ENCODE measurements around the gene ARHGAP26. TPM values are rescaled to one million over a fixed set of nuclear protein-coding genes. Genes with fewer than 3 reads are reported as not detected.

Gene ARHGAP26
- total and polyA plus RNA-seq, 4 donors = 1.8 to 16.7 (median 4.1) TPM

DNA sequence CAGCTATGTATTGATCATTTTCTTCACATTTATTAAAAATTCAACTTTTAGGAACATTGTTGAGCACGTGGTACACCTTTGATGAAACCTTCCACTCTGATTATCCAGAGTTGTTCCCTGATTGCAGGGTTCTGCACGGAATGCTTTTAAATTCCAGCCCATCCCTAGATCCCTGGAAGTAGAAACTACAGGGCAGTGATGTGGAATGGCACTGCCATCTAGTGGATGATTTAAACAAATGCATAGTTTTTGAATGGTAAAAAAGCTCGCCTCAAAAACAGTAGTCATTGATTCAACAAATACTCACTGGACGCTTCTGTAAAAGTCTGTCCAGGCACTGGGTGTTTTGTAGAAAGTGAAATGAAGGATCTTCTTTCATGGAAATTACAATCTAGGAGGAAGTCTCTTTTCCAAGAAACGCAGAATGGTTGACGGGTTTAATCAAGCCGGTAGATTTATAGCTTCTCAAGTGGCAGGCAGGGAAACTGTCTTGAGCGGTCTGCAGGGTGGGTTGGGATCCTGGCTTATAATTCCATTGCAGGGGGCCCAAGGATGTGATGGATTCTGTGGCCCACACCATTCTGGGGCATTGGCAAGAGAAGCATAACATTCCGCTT lies 118.4 kb downstream of the ARHGAP26 start (continued):
- TF ChIP-seq ZBTB33 (IDR thresholded peaks at IDR 0.05) (no peak), FOXA2 (IDR thresholded peaks at IDR 0.05) (no peak), RXRA (IDR thresholded peaks at IDR 0.05) (no peak)

- Histone ChIP-seq H3K27me3 (ENCODE audit: control insufficient read depth in 4 of 4, insufficient read depth in 4 of 4, low read length in 3 of 4) (no peaks in the 10 kb centered on the region), H3K4me1 (ENCODE audit: control insufficient read depth in 4 of 4, insufficient read depth in 4 of 4, low read length in 3 of 4) (peaks cover 0 to 7% (median 2%) of the 10 kb centered on the region in 4 donors), H3K4me3 (ENCODE audit: low read depth in 1 of 3, low read length in 3 of 3) (no peak overlapping the region), H3K36me3 (ENCODE audit: control insufficient read depth in 4 of 4, insufficient read depth in 3 of 4, low read depth in 1 of 4, low read length in 3 of 4) (peaks cover 0 to 2% (median 0%) of the 10 kb centered on the region in 4 donors), H3K9me3 (ENCODE audit: control insufficient read depth in 4 of 4, low read length in 3 of 4) (no peaks in the 10 kb centered on the region), H3K27ac (ENCODE audit: low read depth in 1 of 2, low read length in 2 of 2) (no peak overlapping the region), H3K9ac (ENCODE audit: low read depth in 1 of 2, low read length in 2 of 2) (no peak overlapping the region)
- TF ChIP-seq, protein P1, sequence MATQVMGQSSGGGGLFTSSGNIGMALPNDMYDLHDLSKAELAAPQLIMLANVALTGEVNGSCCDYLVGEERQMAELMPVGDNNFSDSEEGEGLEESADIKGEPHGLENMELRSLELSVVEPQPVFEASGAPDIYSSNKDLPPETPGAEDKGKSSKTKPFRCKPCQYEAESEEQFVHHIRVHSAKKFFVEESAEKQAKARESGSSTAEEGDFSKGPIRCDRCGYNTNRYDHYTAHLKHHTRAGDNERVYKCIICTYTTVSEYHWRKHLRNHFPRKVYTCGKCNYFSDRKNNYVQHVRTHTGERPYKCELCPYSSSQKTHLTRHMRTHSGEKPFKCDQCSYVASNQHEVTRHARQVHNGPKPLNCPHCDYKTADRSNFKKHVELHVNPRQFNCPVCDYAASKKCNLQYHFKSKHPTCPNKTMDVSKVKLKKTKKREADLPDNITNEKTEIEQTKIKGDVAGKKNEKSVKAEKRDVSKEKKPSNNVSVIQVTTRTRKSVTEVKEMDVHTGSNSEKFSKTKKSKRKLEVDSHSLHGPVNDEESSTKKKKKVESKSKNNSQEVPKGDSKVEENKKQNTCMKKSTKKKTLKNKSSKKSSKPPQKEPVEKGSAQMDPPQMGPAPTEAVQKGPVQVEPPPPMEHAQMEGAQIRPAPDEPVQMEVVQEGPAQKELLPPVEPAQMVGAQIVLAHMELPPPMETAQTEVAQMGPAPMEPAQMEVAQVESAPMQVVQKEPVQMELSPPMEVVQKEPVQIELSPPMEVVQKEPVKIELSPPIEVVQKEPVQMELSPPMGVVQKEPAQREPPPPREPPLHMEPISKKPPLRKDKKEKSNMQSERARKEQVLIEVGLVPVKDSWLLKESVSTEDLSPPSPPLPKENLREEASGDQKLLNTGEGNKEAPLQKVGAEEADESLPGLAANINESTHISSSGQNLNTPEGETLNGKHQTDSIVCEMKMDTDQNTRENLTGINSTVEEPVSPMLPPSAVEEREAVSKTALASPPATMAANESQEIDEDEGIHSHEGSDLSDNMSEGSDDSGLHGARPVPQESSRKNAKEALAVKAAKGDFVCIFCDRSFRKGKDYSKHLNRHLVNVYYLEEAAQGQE (IDR thresholded peaks at IDR 0.05) = no peak
- TF ChIP-seq RXRA (IDR thresholded peaks at IDR 0.05) (no peak), CTCF (IDR thresholded peaks at IDR 0.05; ENCODE audit: low read depth, low read length, missing input control) (no peak), GABPA (IDR thresholded peaks at IDR 0.05 in 1 of 2, conservative IDR thresholded peaks at IDR 0.05 in 1 of 2) (no peak), JUND (IDR thresholded peaks at IDR 0.05) (no peak), HNF4A (conservative IDR thresholded peaks at IDR 0.05) (no peak), ATF3 (IDR thresholded peaks at IDR 0.05) (no peak), FOXA1 (IDR thresholded peaks at IDR 0.05) (no peak), FOXA2 (IDR thresholded peaks at IDR 0.05) (no peak), SP1 (IDR thresholded peaks at IDR 0.05) (no peak), RAD21 (IDR thresholded peaks at IDR 0.05) (no peak), NR2F2 (IDR thresholded peaks at IDR 0.05) (no peak), HNF4G (IDR thresholded peaks at IDR 0.05) (no peak), ZBTB33 (IDR thresholded peaks at IDR 0.05) (no peak), EGR1 (IDR thresholded peaks at IDR 0.05; ENCODE audit: low read depth in 2 of 2) (no peak), YY1 (IDR thresholded peaks at IDR 0.05) (no peak), TAF1 (conservative IDR thresholded peaks at IDR 0.05) (no peak)
- TF ChIP-seq, protein P2, sequence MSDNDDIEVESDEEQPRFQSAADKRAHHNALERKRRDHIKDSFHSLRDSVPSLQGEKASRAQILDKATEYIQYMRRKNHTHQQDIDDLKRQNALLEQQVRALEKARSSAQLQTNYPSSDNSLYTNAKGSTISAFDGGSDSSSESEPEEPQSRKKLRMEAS (IDR thresholded peaks at IDR 0.05) = no peak
- no peak for DNase-seq (ENCODE audit: low spot score)
- WGBS = 93% methylated on average over 3 of the region's 3 CpGs
Observed at GRCh38 chr5:142892021-142892420, 121.8 kb downstream of the ARHGAP26 start.

Data from liver (tissue), 9 donors.